GM12892 (cell line): ENCODE measurements around the gene STN1.

Experiments used
- POLR2A ChIP-seq: IDR thresholded peaks from 2 replicates; pipeline ENCODE4 v1.6.1; 2011; ENCODE audit warnings: low read depth, low read length, control low read depth
- POLR2AphosphoS5 ChIP-seq: IDR thresholded peaks from 2 replicates; pipeline ENCODE4 v1.6.1; 2011; ENCODE audit warnings: low read depth, low read length, control low read depth
- TAF1 ChIP-seq: IDR thresholded peaks from 2 replicates; pipeline ENCODE4 v1.6.1; 2011; ENCODE audit warnings: low read depth, mild to moderate bottlenecking, control low read depth, low read length, borderline replicate concordance

- TF ChIP-seq POLR2A = no peak
- TF ChIP-seq POLR2AphosphoS5 = no peak
- no peak for TF ChIP-seq TAF1
Observed at GRCh38 chr10:103930881-103931280, 12.9 kb upstream of the STN1 start.
